Right forelimb (tissue), 1 donor: ENCODE data around the gene VANGL2.
A peak's percentile ranks its signal among the peaks of the same experiment; 100 is the strongest.

Experiments
- DNase-seq: peaks from one replicate; pipeline ENCODE4 v3.0.0-alpha.2; 2018

Gene VANGL2

DNA sequence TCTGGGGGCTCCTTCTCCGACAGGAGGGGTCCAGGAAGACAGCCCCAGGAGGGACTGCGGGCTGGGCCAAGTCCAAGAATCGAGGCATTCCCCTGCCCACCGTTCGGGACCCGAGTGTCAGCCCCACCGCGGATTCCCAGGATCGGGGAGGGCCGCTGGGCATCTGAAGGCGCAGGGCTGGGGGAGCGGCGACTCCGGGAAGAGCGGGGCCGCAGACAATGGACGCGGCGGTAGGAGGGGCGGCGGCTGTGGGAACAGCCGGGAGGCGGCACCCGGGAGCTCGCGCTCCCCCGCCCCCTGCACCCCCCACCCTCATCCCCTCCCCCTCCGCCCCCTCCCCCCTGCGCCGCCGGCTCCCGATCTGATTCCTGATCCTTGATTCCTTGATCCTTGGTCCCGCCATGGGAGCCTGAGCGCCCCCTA lies at the start of gene VANGL2:
Gene VANGL2 (plus strand): TSS at position 342 of the 423 bp plus-strand sequence. CDS start 15,274 bp downstream, outside the sequence.
- DNase-seq = peak; percentile 94

DNA sequence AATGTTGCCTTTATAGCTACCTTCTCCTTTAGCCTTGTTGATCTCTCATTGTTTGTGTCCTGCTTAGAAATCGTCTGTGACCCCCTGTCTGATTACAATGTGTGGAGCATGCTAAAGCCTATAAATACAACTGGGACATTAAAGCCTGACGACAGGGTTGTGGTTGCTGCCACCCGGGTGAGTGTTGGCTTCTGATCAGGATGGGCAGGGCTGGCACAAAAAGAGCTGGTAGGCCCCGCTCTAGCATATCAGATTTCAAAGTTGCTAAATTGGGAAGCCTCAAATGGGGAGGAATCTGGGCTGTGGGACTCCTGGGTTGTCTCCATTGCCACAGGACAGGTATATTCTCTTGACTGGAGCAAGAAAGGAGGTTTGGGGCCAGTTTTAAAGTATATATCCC lies 48.7 kb upstream of the VANGL2 start:
- DNase-seq = no peak

DNA sequence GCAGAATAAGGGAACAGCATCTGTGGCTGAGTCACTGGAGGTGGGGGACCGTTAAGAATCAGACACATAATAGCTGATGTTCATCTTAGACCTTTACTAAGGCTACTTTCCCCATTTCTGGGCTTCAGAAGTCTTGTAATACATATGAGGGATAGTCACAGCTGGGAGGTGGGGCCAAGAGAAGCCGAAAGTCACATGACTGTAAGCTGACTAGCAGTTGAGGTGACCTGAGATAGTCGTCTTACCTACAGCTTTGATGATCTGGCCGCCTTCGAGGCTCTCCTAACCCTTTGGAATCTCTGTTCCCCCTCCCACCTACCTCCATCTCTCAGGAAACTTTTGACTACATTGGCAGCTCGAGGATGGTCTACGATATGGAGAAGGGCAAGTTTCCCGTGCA lies 47.8 kb upstream of the VANGL2 start:
- no peak for DNase-seq

DNA sequence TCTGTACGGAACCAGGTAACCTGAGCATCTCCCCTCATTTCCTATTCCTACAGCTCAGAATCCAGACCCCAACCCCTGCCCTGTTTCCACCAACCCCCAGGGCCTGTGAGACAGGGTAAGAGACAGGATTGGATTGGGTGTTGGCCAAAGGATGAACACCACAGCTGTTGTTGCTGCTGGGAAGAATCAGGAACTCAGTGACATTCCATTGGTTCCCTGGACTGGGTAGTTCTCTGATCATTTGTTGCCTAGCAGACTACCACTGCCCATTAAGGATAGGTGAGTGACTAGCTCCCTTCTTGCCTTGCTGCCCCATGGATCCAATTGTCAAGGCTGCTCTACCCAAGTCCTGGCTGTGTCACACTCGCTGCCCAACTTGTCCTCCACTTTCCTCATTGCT lies 47.1 kb upstream of the VANGL2 start:
- no peak for DNase-seq

DNA sequence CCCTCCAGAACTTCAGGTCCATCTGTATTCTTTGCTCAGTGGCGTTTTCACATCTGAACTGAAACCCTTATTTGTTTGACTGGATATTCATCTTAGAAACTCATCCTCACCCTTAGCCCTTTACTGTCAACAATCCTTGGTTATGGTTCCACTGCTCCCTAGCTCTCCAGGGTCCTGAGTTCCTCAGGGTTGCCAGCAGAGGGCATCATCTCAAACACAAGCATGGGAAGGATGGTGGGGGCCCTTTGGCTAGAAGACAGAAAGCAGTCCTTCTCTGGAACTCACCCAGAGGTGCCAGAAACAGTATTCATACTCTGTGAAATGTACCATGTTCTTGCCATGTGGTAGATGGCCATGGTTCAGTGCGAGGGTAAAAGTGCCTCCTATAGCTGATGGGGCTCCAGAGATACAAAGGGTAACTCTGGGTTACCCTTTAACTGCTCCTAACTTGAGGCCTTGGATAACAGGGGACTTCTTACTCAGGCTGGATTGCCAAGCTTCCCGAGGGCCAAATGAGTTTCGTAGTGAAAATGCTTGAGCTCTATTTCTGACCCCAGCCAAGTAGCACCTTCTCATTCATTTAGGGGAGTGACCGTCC lies 45.9 kb upstream of the VANGL2 start:
- DNase-seq = no peak

DNA sequence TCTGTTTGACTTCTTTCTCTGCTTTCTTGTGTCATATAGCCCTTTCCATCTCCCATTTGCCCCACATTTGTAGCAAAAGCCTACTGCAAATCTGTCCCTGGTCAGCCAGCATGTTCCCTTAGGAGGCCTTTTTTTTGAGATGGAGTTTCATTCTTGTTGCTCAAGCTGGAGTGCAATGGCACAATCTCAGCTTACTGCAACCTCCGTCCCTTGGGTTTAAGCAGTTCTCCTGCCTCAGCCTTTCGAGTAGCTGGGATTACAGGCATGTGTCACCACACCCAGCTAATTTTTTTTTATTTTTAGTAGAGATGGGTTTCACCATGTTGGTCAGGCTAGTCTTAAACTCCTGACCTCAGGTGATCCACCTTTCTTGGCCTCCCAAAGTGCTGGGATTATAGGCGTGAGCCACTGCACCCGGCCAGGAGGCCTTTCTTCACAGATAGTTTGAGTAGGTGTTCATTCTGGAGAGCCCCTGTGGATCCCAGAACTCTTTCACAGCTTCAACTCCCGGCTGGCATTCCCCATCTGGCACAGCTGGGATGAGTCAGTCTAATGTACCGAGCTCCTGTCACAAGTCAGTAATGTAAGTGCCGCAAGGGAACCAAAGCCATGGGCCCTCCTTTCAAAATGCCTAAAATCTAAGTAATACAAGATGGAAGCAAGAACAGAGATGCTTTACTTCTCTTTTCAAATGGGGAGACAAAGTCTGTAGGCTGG lies 42.9 kb upstream of the VANGL2 start:
- no peak for DNase-seq

DNA sequence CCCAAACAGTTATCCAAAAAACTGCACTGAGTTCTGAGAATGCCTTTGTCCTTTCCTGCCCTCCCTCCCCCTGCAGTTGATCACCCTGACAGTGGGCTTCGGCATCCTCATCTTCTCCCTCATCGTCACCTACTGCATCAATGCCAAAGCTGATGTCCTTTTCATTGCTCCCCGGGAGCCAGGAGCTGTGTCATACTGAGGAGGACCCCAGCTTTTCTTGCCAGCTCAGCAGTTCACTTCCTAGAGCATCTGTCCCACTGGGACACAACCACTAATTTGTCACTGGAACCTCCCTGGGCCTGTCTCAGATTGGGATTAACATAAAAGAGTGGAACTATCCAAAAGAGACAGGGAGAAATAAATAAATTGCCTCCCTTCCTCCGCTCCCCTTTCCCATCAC lies 42.3 kb upstream of the VANGL2 start:
- DNase-seq = no peak

DNA sequence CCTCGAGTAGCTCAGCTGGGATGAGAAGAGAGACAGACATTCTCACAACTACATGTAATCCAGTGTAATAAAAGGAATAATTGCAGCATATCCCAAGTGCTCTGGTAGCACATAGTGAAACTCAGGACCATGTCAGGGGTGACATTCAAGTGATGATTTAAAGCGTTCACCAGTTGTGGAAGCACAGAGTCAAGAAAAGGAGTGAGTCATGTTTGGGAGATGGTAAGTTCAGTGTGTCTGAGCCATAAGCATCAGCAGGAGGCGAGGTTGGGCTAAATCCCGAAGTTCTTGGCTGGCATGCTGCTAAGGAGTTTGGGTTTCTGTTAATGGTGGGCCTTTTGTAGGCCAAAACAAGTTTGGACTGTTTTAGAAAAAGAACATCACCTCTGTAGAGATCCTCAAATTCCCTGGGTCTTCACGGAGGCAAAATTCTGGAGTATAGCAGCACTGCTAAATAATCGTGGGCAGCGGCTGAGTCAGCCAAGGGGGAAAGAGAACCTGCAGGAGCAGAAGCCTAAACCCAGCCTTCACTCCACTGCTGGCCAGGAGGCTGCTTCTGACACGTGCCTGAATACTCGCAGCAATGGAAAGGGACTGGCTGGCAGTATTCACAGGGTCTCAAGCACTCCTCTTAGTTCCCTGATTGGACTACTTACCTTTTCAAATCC lies 40.7 kb upstream of the VANGL2 start:
- DNase-seq = no peak

DNA sequence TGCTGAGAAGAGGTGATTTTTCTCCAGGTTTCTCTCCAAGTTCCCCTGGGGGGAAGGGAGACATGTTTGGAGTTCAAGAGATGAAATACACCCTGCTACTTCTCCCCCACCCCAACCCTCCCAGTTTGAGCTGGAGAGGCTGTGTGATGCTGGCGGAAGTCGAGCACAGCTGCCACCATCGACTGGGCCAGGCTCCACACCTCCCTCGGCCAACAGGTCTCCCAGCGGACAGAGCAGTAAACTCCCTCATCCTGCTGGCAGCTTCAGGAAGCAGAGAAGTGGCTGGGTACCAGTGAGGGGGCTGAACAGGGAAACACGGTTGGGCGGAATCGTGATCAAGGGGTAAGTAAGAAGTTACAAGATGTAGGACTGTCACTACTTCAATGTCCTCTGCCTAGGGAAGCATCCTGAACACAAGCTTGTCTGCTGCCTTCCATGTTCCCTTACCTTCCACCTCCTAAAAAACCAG lies 40.1 kb upstream of the VANGL2 start:
- DNase-seq = no peak

DNA sequence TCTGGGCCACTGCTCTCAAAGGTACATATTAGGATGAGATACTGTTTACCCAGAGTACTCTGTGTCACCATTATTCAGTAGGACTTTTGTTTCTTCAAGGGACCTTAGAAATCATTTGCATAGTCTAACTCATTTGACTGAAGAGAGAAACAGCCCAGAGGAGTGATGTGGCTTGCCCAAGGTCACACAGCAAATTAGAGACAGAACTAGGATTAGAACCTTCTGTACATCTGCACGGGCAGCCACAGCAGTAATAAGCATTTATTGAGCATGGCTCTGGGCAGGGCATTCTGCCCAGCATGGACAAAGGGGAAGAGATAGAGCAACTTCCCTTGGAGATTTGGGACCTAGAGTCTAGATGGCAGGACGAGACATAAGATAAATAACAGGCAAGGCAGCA lies 39.2 kb upstream of the VANGL2 start:
- no peak for DNase-seq

DNA sequence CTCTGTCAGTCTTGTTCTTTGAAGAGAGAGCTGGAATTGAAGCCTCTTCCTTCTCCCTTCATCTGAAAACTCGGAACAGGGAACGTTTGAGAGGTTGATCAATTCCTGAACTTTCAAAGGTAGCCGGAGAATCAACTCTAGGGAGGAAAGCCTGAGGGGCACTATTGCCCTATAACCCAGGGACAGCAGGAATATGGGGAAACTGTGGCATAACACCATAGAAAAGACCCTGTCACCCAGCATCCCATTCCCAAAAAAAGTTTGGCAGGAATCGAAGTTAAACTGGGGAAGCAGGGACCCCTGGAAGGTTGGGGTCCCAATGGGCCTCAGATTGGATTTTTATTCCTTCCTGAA lies 38.6 kb upstream of the VANGL2 start:
- DNase-seq = no peak

DNA sequence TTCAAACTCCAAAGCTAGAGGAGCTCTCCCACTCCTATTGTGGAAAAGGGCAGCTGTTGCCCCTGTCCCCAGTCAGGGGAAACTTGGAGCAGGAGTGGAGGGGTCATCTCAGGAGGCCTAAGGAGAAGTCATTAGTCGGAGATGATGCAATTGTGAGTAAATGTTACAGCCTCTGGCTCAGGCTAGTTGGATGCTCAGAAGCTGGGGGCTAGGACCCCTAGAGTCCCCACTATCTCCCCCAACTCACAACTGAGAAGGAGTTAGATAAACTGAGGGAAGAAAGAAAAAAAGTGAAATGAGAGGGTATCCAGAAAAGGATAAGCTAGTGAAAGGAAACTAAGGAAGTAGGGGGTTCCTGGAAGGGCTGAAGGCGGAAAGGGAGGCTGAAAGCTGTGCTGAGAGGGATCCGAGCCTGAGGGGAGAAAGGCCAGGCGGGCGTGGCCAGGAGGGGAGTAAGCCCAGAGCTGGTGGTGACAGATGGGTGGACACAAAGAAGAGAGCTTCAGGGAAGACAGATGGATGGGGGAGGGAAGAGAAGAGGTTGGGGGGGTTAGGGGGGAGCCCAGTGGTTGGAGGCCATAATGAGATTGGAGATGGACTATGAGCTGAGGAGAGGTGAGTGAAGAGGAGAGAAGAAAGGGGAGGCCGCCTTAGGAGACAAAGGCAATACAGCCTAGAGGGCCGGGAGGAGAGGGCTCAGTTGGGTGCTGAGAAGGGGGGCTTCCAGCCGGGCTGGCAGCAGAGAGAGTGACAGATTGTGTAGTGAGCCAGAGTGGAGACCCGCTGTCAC lies 38.0 kb upstream of the VANGL2 start:
- DNase-seq = no peak

DNA sequence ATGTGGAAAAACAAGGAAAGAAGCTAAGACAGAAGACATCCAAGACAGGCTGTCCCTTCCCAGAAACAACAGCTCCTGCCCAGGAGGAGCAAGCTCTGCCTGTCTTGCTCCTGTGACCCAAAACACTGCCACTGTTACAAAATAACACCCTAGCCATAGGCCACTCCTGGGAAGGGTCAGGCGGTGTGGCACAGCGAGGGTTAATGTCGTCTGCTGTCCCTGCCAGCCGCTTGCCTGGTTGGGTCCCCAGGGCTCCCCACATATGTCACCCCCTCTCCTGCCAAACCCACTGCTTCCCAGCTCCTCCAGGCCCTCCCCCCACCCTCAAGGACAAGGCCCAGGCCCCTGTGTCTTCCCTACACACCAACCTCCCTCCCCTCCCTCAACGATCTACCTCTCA lies 37.4 kb upstream of the VANGL2 start:
- no peak for DNase-seq

DNA sequence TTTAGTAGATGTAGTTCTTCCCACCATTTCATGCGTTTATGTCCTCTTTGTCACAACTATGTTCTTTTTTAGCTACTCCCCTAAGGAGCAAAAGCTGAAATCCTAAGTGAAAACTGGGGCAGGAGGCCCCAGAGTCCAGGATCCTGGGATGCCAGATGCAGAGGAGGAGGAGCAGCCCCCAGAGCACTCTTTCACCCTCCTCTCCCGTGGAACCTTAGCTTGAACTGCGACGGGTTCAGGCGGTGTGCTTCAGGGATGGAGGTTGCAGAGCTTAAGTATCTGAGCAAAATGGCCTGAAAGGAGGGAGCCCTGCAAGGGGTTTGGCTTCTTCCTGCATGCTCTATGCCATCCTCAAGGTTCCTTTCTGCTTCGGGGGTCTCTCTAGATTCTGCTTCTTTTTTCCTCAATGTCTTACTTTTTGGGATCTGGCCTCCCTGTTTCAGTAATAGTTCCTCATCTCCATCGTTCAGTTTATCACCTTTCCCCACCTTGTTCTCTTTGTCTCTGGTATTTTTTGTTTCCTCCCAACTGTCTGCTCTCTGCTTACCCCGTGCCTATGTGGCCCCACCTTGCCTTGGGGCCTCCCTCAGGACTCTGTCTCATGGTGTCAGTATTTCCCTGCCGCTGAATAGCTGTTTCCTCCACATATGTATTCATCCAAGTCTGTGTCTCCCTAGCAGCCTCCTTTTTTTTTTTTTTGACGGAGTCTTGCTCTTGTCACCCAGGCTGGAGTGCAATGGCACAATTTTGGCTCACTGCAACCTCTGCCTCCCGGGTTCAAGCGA lies 36.2 kb upstream of the VANGL2 start:
- no peak for DNase-seq

DNA sequence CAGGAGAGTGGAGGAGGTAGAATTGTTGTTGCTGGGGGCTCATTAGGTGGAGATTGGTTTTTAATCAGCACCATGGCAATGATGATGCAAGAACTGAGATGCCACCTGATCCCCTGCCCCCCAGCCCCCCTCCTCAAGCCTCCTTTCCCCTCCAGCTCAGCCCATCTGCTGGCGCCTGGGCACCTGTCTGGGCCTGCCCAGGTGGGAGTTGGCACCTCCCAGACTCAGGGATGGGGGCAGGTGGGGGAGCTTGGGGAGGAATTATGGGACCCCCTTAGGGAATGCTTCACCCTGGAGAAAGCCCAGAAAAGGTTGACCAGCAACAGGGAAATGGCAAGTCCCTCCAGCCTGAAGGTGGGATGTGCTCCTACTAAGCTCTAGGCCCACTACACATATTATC lies 35.0 kb upstream of the VANGL2 start:
- DNase-seq = no peak

DNA sequence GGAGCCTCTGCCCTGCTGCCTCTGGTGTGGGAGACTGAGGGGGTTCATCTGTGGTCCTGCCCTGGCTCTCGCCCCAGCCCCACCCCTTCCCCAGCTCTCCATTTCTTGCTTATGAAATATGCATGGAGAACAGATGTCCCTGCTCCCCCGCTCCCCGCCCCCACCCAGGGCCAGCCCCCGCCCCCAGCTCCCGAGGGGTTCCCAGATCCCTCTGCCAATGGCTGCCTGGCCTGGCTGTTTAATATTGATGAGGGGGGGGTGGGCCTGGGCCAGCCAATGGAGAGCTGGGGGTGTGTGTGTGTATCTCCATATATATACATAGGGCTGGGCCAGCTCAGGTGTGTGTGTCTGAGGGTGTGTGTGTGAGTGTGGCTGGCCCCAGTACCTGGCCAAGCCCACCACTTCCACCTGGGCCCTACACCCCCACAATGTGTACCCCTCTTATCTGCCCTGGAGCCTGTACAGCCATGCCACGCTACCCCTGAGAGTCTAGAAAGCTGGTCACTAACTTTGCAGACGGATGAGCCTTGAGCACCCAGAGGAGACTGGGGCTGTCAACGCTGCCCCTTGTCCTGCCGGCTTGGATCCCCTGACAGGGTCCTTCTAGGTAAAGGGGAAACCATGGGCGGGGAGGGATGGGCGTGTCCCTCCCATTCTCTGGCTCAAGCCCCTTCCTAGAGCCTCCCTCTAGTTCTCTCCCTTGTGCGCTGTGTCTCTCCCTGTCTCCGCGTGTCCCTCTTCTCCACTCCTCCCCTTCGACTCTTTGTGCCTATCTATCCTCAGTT lies 33.4 kb upstream of the VANGL2 start, which contains the start of gene NHLH1:
Gene NHLH1 (plus strand): TSS at position 341 of the 785 bp plus-strand sequence. CDS start 3,661 bp downstream, outside the sequence.
- no peak for DNase-seq

DNA sequence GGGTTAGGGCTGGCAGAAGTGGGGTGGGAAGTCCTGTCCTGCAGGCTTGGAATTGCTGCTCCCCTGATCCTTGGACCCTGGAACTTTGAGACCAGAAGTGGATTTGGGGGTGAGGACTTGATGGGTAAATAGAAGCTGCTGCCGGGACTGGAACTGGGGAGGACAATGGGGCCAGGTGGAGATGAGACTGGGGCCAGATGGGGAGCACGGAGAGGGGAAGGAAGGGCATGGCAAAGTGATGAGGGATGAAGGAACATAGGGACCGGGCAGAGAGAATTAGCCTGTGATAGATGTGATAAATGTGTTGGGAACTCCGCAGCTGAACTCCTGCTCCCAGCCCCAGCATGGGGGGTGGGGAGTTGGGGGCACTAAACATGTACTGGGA lies 32.9 kb upstream of the VANGL2 start:
- DNase-seq = no peak

DNA sequence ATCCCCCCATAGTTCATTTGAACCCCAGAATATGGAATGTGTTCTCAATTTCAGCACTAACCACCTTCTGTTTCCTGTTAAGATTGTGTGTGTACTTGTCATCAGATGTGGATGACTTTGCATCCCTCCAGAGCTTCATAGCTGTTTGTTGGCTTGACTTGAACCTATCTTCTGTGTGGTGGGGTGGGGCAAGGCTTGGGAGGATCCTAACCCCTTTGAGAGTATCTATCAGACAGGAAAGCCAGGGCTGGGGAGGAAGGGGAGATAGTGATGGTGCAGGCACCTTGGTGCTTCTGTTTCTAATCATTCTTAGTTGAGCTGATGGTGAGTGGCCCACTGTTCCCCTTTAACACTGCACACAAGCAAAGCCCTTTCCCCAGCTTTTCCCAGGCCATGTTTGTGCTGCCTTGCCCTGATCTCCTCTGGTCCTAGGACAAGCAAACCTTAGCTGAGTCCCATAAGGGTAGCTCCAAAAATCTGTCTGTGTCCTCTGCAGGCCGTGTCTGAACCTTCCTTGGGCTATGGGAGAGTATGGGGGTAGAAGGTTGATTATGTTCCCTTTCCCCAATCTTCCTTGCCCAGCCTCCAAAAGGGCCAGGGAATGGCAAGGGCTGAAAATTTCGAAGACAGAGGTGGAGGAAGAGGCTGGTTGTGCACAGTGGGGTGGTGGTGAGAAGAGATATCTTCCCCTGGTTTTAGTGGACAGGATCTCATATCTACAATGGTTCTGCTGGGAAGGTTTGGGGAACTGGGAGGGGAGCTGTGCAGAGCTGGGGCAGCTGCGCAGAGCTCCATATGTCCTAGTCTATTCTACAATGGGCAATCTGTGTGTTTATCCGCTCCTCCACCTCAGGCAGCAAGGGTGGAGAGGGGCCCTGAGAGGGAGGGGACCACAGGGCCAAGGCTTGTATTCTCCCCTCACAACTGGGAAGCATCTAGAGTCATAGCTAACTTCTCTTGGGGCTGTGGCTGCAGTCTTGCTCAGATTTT lies 32.1 kb upstream of the VANGL2 start:
- no peak for DNase-seq

DNA sequence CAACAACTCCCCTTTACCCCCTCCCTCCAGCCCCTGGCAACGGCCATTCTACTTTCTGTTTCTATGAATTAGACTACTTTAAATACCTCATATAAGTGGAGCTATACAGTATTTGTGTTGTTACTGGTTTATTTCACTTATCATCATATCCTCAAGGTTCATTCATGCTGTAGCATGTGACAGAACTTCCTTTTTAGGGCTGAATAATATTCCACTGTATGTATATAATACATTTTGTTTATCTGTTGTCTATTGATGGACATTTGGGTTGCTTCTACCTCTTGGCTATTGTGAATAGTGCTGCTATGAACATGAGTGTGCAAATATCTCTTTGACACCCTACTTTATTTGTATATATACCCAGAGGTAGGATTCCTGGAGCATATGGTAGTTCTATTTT lies 31.3 kb upstream of the VANGL2 start:
- no peak for DNase-seq
